ENCODE results near the gene CXCL14. TPM values are rescaled to one million over a fixed set of nuclear protein-coding genes. Genes with fewer than 3 reads are reported as not detected.
"Not testable (repeated sequence)": the region's sequence is repeated elsewhere in the genome, so short reads cannot be mapped to it uniquely, and the experiment has no call there.

Gene CXCL14
- total RNA-seq, 2 experiments from 2014 or later = not detected

DNA sequence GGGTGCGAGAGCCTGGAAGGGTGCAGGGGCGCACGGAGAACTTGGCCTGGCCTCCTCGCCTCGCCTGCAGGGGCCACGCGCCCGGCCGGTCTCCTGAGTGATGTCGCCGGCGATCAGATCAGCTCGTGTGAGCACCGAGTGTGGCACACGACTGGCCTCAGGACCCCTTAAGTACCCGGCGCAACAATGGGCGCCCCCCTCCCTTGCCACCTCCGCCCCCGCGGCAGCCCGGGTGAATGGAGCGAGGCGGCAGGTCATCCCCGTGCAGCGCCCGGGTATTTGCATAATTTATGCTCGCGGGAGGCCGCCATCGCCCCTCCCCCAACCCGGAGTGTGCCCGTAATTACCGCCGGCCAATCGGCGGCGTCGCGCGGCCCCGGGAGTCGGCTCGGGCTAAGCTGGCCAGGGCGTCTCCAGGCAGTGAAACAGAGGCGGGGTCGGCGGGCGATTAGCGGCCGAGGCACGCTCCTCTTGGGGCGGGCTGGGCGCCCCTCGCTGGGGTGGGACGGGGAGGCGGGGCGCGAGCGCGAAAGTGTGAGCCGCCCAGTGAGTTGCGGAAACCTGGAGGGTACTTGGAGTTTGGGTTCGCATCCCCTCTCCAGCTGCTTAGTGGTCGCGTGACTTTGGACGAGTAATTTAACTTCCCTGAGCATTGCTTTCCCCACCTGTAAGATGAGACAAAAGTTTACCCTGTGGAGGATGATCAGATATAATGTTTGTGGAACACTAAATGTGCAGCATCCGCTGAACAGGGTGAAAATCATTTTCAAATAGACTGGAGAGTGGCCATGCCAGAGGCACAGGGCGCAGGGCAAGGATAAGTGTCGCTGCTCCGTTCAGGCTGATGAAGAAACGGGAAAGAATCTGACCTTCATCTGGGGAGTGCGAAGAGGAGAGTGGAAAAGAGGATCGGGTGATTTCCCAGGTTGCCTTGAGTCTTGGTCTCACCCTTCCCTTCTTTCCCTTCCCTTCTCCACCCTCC is 42.7 kb downstream of the CXCL14 start, which contains the start of gene NEUROG1:
TSS of gene NEUROG1 (minus strand) at position 145 of the 982 bp plus-strand sequence. CDS start 274 bp downstream, outside the sequence.
- no peak within 1 kb of the TSS for H3K4me3 Mint-ChIP-seq
- no peak for DNase-seq
- intact Hi-C loops (cut with micrococcal nuclease) = no loop called here
- peaks cover 75% of the 10 kb centered on the region for H3K27me3 Mint-ChIP-seq (ENCODE audit: low read depth)
- H3K4me1 Mint-ChIP-seq (ENCODE audit: low read depth) = peaks cover 12% of the 10 kb centered on the region
- H3K36me3 Mint-ChIP-seq (ENCODE audit: low read depth) = no peaks in the 10 kb centered on the region
- H3K27ac Mint-ChIP-seq = no peak within 1 kb of the TSS
- H3K9me3 Mint-ChIP-seq = no peaks in the 10 kb centered on the region
- CTCF ChIA-PET = no interaction called here

- CTCF ChIA-PET = no interaction called here
- no peak for DNase-seq
- Mint-ChIP-seq H3K27ac (no peak overlapping the region), H3K4me1 (ENCODE audit: low read depth) (peaks cover 12% of the 10 kb centered on the region), H3K9me3 (no peaks in the 10 kb centered on the region), H3K27me3 (ENCODE audit: low read depth) (peaks cover 74% of the 10 kb centered on the region), H3K36me3 (ENCODE audit: low read depth) (no peaks in the 10 kb centered on the region), H3K4me3 (no peak overlapping the region)
- intact Hi-C loops (cut with micrococcal nuclease) = no loop called here
Observed at GRCh38 chr5:135535420-135535819, 43.4 kb downstream of the CXCL14 start.

GRCh38 chr5:135534609-135535419 is 44.0 kb downstream of the CXCL14 start:
- no peak for DNase-seq
- Mint-ChIP-seq H3K4me1 (ENCODE audit: low read depth) (peaks cover 12% of the 10 kb centered on the region), H3K27me3 (ENCODE audit: low read depth) (peaks cover 72% of the 10 kb centered on the region), H3K27ac (no peak overlapping the region), H3K9me3 (no peaks in the 10 kb centered on the region), H3K36me3 (ENCODE audit: low read depth) (no peaks in the 10 kb centered on the region), H3K4me3 (no peak overlapping the region)
- intact Hi-C loops (cut with micrococcal nuclease) = no loop called here
- CTCF ChIA-PET = no interaction called here

- Mint-ChIP-seq H3K27me3 (ENCODE audit: low read depth) (peaks cover 65% of the 10 kb centered on the region), H3K27ac (no peak overlapping the region), H3K9me3 (no peaks in the 10 kb centered on the region), H3K36me3 (ENCODE audit: low read depth) (no peaks in the 10 kb centered on the region), H3K4me1 (ENCODE audit: low read depth) (peaks cover 12% of the 10 kb centered on the region), H3K4me3 (no peak overlapping the region)
- DNase-seq = no peak
- CTCF ChIA-PET = no interaction called here
- intact Hi-C loops (cut with micrococcal nuclease) = no loop called here
Observed at GRCh38 chr5:135533794-135534193, 45.0 kb downstream of the CXCL14 start.

DNA sequence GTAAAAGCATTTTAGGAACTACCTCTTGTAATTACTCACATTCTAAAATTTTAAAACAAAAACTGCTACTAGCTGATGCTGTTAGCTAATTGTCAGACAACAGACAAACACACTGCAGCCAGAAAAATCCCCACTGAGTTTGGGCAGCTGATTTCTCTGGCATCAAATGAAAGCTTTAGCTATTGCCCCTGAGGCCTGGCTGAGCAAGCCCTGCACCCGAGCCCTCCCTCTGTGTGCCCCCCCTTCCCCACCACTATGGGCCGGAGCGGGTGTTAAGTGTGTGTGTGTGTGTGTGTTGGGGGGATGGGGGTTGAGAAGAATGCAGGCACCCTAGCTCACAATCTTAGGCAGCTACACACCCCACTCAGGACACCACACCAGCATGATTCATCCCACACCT is 45.5 kb downstream of the CXCL14 start:
- no peaks in the 10 kb centered on the region for H3K36me3 Mint-ChIP-seq (ENCODE audit: low read depth)
- intact Hi-C loops (cut with micrococcal nuclease) = no loop called here
- DNase-seq = no peak
- CTCF ChIA-PET = interaction anchor here (1.1 kb wide), 1 partner anchor 20 kb away, joined by 7 read pairs; no protein-coding TSS in a partner anchor
- no peak overlapping the region for H3K27ac Mint-ChIP-seq
- no peak overlapping the region for H3K4me3 Mint-ChIP-seq
- H3K9me3 Mint-ChIP-seq = no peaks in the 10 kb centered on the region
- peaks cover 12% of the 10 kb centered on the region for H3K4me1 Mint-ChIP-seq (ENCODE audit: low read depth)
- peaks cover 61% of the 10 kb centered on the region for H3K27me3 Mint-ChIP-seq (ENCODE audit: low read depth)

DNA sequence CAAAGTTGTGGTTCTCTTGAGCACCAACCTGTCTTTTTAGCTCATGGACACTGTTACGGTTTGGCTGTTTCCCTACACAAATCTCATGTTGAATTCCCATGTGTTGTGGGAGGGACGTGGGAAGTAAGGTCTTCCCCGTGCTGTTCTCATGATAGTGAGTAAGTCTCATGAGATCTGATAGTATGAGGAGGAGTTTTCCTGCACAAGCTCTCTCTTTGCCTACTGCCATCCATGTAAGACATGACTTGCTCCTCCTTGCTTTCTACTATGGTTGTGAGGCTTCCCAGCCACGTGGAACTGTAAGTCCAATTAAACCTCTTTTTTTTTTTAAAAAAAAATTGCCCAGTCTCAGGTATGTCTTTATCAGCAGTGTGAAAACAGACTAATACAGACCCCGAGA is 49.2 kb downstream of the CXCL14 start:
- CTCF ChIA-PET = interaction anchor here (0.6 to 1.2 kb wide), 3 partner anchors 21 to 64 kb away, joined by 3 to 6 read pairs (median 3); no protein-coding TSS in a partner anchor
- intact Hi-C loops (cut with micrococcal nuclease); H3K9me3 Mint-ChIP-seq; H3K27ac Mint-ChIP-seq; H3K4me3 Mint-ChIP-seq; DNase-seq; H3K36me3 Mint-ChIP-seq (ENCODE audit: low read depth); H3K4me1 Mint-ChIP-seq (ENCODE audit: low read depth): not testable (repeated sequence)
- peaks cover 34% of the 10 kb centered on the region for H3K27me3 Mint-ChIP-seq (ENCODE audit: low read depth)

GRCh38 chr5:135526924-135527323 is 51.9 kb downstream of the CXCL14 start:
- CTCF ChIA-PET = no interaction called here
- Mint-ChIP-seq H3K9me3 (no peaks in the 10 kb centered on the region), H3K36me3 (ENCODE audit: low read depth) (no peaks in the 10 kb centered on the region), H3K4me1 (ENCODE audit: low read depth) (no peaks in the 10 kb centered on the region), H3K27me3 (ENCODE audit: low read depth) (peaks cover 29% of the 10 kb centered on the region), H3K27ac (no peak overlapping the region), H3K4me3 (no peak overlapping the region)
- intact Hi-C loops (cut with micrococcal nuclease) = no loop called here
- DNase-seq = no peak

GRCh38 chr5:135521964-135522363 is 56.8 kb downstream of the CXCL14 start:
- peaks cover 2% of the 10 kb centered on the region for H3K9me3 Mint-ChIP-seq
- H3K27ac Mint-ChIP-seq = no peak overlapping the region
- intact Hi-C loops (cut with micrococcal nuclease) = no loop called here
- no peak for DNase-seq
- peaks cover 35% of the 10 kb centered on the region for H3K27me3 Mint-ChIP-seq (ENCODE audit: low read depth)
- no peaks in the 10 kb centered on the region for H3K36me3 Mint-ChIP-seq (ENCODE audit: low read depth)
- CTCF ChIA-PET = no interaction called here
- H3K4me1 Mint-ChIP-seq (ENCODE audit: low read depth) = no peaks in the 10 kb centered on the region
- H3K4me3 Mint-ChIP-seq = no peak overlapping the region

Other genes starting within 250 kb of the CXCL14 start
- gene MACROH2A1, start 179.8 kb downstream of the CXCL14 start, total RNA-seq = 100 to 1,000 TPM; 153 TPM
- not detected for gene DCANP1, start 131.6 kb downstream of the CXCL14 start, total RNA-seq
- not detected for gene TIFAB, start 126.6 kb downstream of the CXCL14 start, total RNA-seq
- not detected for gene NEUROG1, start 43.0 kb downstream of the CXCL14 start, total RNA-seq